ENCODE results near the gene BCAS3.

Gene BCAS3

DNA sequence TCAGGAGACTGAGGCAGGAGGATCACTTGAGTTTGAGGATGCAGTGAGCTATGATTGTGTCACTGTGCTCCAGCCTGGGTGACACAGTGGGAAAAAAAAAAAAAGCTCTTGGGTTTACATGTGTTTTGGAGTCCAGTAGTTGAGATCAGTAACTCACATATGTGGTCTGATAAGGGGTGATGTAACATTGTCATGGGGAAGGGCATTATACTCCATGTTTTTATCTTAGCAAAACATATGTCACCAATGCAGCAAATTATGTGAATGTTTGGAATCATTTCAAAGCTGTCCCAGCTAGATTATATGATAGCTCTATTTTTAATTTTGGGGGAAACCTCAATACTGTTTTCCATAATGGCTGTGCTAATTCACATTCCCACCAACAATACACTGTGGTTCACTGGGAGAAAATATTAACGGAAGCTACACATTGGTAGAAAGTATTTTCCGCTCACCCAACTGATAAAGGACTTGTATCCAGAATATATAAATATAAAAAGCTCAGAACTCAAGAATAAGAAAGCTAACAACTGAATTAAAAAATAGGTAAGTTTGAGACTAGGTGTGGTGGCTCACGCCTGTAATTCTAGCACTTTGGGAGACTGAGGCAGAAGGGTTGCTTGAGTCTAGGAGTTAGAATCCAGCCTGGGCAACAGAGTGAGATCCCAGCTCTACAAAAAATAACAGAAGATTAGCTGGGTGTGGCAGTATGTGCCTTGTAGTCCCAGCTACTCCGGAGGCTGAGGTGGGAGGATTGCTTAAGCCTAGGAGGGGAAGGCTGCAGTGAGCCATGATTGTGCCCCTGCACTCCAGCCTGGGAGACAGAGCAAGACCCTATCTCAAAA lies 497.9 kb downstream of the BCAS3 start:
- in situ Hi-C loops (cut with HindIII; ENCODE audit: low sequenced_read_pairs), result no loop called here

DNA sequence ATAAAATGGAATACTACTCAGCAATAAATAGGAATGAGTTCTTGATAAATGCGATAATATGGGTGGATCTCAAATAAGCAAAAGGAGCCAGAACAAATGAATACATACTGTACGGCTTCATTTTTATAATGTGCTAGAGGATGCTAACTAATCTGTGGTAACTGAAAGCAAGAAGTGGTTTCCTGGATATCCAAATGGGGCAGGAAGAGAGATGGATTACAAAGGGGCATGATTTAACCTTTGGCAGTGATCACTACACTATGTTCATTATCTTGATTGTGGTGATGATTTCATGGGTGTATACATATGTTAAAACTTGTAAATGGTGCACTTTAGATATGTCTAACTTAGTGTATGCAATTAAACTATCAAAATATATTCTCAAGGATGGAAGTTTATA lies 499.7 kb downstream of the BCAS3 start:
- in situ Hi-C loops (cut with HindIII; ENCODE audit: low sequenced_read_pairs), result no loop called here

DNA sequence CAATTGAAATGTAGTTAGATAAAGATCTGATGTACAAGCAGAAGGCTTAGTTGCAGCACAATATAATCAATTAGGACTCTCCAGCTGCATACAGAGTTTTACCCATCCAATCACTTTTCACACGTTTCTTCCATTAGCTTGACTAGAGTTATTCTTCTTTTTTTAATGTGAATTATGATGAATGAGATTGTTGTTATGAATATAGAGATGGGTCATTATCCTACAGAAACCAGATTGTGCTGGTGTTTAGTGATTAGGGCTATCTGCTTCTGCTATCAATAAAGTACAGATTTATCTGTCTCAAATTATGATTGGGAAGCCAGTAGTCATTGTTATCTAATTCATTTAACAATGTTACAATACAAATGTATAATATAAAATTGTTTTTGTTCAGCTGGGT lies 500.6 kb downstream of the BCAS3 start:
- in situ Hi-C loops (cut with HindIII; ENCODE audit: low sequenced_read_pairs), result no loop called here

DNA sequence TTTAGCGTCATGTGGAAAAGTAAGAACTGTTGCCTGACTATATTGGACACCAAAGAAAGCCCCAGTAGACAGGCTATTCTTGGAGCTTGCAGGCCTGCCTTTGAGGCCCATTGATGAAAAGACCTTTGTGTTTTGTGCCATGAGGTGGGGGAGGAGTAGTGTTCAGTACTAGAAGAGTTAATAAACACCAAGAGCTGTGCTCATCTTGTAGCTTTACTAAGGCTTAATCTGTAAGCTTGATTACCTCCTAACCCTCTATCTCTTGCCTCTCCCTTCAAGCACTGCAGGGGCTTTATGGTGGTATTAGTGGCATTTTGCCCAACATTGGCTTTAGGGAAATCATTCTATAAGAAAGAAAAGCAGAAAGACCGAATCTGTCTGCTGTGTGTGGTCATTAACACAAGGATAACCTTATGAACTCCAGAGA lies 501.7 kb downstream of the BCAS3 start:
- in situ Hi-C loops (cut with HindIII; ENCODE audit: low sequenced_read_pairs), result no loop called here

DNA sequence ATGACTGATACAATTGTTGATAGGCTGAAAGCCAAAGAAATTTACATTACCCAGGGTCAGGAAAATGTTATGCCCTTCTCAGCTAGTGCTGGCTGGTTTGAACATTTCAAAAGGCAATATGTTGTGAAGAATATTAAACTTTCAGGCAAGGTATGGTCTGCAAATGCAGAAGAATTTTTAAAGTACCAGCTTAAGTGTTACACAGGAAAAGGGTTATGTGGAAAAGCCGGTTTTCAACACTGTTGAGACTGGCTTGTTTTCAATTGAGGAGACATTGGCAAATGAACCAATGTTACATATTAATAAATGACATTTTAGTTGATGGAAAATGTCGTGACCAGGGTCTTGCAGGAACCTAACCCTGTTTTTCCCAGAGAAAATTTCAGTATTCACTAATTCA lies 506.1 kb downstream of the BCAS3 start:
- in situ Hi-C loops (cut with HindIII; ENCODE audit: low sequenced_read_pairs), result no loop called here

DNA sequence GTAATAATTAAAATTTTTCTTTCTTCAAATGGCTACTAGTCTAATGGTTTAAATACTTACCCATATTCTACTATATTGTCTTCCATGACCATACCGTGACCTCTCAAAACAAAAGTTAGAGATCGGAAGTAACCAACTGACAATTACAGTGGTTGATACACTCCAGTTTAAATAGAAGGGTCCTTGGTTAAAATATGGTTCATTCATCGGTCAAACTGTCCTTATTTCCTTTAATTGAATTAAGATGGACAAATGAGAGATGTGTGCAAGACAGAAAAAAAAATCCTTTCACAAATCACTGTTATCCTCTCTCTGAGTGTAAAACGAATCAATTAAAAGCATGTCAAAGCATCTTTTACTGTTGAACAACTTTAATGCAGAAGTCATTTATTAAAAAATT lies 507.7 kb downstream of the BCAS3 start:
- in situ Hi-C loops (cut with HindIII; ENCODE audit: low sequenced_read_pairs), result no loop called here

DNA sequence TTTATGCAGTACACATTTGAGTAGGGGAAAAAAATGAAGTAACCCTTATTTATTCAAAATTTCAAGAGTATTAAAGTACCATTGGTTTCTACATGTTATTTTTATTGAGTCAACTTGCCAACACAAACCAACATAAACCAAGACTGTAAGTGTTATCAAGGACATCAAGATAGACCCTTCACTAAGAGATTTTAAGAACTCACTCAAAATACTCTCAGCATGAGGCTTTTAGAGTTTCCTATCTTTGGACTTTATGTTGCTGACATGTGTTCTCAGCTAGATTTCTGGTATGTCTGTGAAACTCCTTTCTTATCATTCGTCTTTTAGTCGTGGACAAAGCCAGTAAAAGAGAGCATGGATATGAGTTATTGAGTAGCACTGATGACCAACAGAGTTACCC lies 509.4 kb downstream of the BCAS3 start:
- in situ Hi-C loops (cut with HindIII; ENCODE audit: low sequenced_read_pairs), result no loop called here

DNA sequence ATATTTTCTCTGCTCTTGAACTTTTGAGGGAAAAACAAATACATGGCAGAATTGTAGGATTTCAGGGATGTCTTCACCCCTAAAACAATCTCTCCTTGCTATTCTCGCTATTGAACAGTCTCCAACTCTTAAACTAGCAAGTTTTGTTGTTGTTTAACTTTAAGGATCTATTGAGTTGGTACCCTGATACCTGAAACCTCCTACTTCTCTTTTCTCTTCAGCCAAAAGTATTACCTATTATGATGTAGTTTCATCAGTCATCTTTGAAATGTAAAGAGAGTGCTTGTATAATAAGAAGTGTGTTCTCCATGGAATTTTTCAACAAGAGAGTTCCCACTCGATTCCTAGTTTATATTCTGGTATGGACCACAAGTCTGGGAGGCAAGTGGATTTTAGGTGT lies 510.4 kb downstream of the BCAS3 start:
- in situ Hi-C loops (cut with HindIII; ENCODE audit: low sequenced_read_pairs), result no loop called here

DNA sequence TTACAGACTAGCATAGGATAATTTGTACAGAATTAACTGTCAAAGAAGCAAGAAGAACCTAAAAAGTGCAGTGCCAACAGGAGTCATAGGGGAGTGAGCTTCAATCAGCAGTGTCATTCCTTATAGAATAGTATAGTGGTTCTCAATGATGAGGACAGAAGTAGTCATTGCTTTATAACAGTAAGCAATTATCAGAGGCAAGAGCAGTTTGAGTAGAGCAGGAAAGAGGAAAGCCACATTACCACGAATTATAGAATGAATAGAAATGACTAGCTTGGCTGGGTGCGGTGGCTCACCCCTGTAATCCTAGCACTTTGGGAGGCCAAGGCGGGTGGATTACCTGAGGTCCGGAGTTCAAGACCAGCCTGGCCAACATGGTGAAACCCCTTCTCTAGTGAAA lies 512.3 kb downstream of the BCAS3 start:
- in situ Hi-C loops (cut with HindIII; ENCODE audit: low sequenced_read_pairs), result no loop called here

DNA sequence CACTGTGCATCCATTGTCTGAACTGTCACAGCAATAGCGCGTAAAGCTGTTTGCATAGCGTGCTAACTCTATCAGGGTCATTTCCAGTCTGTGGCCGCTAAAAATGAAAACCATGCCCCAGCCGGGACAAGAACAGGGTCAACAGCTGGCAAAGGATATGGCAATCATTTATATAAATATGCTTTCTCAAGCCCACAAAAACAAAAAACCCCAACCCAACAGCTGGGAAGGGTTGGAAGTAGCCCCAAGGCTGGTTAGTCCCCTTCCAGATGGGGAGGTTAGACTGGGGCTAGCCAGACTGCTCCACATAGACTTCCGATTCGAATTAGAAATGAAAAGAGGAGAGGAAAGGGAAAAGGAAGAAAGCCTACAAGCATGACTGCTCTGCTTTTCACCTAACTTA lies 518.7 kb downstream of the BCAS3 start:
- in situ Hi-C loops (cut with HindIII; ENCODE audit: low sequenced_read_pairs), result no loop called here

DNA sequence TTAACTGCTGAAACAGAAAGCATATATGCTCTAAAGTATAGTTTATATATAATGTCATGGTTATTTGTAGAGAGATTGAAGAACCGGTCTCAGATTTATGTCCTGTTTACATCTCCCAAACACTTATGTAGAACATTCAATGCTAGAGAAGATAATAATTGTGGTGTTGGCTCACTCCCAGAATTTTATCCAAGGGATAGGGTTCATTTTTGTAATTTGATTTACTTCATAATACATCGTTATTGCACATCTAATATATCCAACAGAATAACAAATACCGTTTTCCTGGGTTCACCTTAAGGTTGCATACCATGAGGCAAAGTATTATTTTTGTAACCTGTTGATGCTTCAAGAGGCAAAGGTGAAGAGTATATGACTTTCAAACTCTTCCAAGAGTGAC lies 519.1 kb downstream of the BCAS3 start:
- in situ Hi-C loops (cut with HindIII; ENCODE audit: low sequenced_read_pairs), result no loop called here

DNA sequence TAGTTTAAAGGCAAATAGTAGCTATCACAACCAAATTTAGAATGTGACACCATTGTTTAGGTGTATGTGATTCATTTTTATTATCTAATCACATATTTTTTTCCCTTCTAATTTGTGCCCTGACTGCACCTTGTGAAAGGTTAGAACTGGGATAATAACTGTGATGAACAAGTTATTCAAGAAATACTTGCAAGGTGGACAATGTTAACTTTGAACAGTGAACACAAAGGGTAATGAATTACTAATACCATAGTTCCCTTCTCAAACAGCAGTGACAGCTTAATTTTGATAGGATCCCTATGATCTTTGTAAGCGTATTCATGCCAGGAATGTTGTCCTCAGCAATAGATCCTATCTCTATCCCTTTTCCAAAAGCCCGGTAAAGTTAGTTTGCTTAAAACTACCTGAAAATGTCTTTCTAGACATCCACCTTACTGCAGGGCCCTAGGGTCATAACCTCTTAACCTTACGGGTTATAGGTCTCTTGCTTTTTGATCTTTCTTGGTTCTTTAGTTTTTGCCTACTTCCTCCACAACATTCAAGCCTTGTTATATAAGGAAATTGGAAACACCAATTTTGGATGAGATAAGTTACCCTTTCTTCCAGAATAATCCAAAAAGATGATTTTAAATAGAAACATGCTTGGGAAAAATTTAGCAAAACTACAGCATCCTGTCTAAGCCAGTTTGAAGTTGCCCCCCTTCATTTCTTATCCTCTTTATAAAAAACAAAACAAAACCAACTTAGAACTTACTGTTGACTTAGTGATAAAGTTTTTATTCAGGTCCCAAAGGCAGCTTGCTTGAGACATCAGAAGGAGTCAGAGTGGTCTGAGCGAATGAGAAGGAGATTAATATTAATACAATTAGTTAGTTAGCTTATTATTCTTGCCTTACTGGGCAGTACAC lies 522.0 kb downstream of the BCAS3 start:
- in situ Hi-C loops (cut with HindIII; ENCODE audit: low sequenced_read_pairs), result no loop called here

DNA sequence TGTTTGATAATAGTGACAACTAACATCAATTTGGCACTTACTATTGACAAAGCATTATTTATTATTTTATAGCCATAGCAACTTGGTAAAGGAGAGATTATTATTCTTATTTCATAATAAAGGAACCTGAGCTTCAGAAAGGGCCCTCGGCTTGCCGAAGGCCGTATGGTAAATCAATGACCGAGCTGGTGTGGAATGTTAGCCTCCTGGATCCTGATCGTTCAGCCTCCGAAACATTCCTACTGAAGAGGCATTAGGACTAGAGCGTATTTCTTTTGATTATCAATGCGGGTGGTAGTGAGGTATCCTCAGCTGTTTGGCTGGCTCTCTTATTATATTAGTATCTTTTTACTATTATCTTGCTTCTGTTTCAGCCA lies 522.7 kb downstream of the BCAS3 start:
- in situ Hi-C loops (cut with HindIII; ENCODE audit: low sequenced_read_pairs), result no loop called here

DNA sequence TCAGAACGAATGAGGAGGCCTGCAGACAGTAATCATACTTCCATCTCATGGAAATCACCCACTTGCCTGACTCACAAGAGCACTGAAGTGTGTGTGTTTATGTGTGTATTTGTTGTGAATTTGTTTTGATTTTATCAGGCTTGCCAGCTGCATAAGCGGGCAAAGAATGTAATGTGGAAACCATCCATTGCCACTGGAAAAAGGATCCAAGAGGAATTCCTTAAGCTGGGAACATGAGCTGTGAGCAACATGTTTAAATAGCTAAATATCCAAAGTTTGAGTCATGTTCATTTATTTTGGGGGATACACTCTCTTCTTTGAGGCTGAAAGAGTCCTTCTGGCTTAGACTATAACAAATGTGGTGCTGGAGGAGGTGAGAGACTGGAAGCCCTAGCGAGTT lies 523.6 kb downstream of the BCAS3 start:
- in situ Hi-C loops (cut with HindIII; ENCODE audit: low sequenced_read_pairs), result no loop called here

DNA sequence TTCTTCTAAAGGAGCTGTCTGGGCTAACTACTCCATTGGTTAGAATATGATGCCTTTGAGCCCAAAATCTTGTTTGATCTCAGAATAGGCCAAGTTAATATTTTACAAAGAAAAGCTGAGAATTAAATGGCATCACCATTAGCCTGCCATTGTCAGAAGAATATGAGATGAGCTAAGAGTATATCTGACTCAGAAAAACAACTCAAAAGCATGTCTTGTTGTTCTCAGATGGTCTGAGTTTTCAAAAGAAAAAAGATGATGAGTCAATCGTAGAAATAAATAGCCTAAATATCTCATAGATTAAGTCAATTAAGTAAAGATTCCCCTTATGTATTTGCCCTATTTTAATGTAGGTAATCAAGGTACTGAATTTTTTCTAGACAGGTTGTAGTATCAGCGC lies 524.9 kb downstream of the BCAS3 start:
- in situ Hi-C loops (cut with HindIII; ENCODE audit: low sequenced_read_pairs), result no loop called here

DNA sequence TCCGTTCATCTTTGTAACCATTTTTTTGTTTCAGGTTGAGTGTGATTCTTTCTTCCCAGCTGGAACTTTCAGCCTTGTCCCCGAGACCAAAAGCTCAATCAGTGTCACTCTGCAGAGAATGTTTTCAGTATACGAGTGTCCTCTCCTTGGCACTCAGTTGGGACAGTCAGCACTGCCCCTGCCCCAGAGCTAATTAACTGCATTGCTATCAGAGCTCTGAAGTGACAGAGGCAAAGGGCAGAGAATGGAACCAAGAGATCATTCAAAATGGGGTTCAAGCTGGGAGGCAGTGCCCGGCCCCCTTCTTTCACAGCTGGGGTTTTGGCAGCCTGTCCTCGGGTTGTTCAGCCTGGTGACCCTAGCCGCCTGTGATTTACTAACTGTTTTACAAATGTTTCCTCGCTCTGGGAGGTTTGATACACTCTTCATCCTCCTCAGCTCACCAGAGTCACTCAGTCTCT lies 526.0 kb downstream of the BCAS3 start:
- in situ Hi-C loops (cut with HindIII; ENCODE audit: low sequenced_read_pairs), result no loop called here

DNA sequence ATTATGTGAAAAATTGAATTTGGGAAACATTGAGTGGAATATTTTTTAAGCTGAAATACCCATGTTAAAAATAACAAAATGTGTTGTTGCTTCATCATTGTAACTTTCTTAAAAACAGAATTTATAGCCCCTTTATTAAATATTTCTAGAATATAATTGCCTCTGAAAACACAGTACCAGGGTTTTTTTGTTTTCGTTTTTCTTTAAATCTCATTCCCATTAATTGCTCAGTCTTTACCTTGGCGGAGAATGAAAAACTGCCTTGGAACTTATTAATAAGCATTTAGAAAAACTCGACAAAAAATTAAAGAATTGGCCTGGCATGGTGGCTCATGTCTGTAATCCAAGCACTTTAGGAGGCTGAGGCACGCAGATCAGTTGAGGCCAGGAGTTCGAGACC lies 526.8 kb downstream of the BCAS3 start:
- in situ Hi-C loops (cut with HindIII; ENCODE audit: low sequenced_read_pairs), result no loop called here

DNA sequence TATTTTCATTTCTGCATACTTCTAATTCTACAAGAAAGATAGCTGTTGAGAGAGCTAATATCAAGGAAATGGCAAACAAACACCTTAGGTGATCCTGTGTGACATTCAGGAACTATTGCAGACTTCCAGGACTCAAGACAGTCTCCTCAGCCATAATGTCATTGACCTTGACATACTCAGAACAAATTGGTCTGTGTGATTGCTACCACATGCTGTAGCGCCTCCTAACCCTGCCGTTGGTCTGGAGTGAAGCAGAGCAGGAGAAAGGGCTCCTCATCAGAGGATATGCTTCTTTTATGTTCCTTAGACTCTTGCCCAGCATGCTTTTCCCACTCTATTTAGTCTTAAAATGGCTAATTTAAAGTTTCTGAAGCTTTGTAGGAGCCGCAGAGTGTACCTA lies 527.8 kb downstream of the BCAS3 start:
- in situ Hi-C loops (cut with HindIII; ENCODE audit: low sequenced_read_pairs), result no loop called here

DNA sequence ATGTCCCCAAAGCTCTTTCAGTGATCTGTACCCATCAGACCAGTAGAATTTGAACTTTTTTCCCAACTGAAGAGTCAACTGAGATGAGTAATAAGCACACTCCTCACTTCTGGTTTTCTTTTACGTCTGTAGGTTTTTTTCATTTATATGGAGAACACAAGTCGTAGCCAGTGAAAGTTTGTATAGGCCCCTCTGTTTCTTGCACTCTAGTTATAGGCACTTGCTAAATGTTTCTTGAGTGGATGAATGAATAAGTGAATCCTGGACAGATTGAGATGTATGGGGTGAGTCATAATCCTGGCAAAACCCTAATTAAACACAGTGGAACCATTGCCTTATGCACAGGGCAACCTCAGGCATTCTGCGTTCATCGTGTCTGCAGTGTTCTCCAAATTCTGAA lies 528.3 kb downstream of the BCAS3 start:
- in situ Hi-C loops (cut with HindIII; ENCODE audit: low sequenced_read_pairs), result no loop called here

DNA sequence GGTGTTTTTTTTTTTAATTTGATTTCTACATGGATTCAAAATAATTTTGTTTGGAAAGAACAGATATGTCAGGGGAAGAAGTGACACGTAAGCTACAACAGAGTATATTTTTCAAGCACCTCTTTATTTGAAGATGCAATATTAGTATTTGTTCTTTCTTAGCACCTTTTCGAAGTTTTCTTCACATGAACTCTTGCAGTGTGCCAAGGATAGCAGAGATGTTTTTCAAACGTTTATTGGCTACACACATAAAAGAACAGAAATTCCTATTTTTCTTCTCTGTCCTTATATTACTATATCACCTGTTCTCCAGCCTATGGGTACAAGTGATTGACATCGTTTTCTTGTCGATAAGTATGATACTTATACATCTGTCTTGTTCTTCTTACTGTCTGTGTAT lies 529.3 kb downstream of the BCAS3 start:
- in situ Hi-C loops (cut with HindIII; ENCODE audit: low sequenced_read_pairs), result no loop called here

DNA sequence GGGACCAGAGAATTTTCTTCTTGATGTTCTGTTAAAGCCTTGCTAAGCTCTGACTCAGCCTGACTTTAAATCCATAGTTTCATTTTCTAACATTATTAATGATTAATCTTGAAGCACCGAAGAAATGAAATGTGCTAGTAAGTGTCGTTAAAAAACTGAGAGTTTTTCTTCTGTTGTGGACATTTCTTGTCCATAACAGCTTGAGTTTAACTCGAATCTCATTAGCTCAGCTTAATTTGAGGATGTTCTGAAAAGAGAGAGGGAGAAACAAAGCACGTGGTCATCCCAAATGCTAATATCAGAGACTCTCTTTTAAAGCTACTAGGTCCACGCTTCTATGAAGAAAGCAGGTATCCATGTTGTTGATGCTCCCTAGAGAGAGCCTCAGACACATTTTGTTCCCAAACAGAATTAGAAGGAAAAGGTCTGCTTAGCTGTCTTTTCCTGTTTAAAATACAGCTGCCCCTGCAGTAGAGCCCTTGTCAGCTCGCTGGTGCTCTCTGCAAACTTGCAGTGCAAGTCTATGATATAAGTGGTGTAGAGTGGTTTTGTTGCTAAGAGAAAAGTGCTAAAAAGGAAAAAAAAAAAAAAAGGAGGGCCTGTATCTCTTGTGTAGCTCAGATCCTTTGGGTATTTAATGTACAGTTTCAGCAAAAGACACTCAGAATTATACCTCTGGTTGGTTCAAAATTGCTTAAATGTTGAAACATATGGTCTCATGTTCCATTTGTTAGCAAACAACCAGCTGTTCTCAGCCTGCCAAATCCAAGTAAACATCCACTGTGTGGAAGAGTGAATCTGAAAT lies 530.9 kb downstream of the BCAS3 start:
- in situ Hi-C loops (cut with HindIII; ENCODE audit: low sequenced_read_pairs), result no loop called here

Measured in DLD1 (cell line).